ENCODE results near the gene TBC1D22A. TPM values are rescaled to one million over a fixed set of nuclear protein-coding genes. Genes with fewer than 3 reads are reported as not detected.
A peak's percentile ranks its signal among the peaks of the same experiment; 100 is the strongest.

The TBC1D22A gene
- total RNA-seq, 1 donor from 2014 or later = 18.9 TPM

GRCh38 chr22:47027766-47028165 is 265.3 kb downstream of the TBC1D22A start:
- no peak overlapping the region for H3K4me3 Mint-ChIP-seq (ENCODE audit: unreplicated experiment)
- no peak overlapping the region for H3K27ac Mint-ChIP-seq (ENCODE audit: unreplicated experiment)
- H3K9me3 Mint-ChIP-seq (ENCODE audit: low read depth) = no peaks in the 10 kb centered on the region
- H3K27me3 Mint-ChIP-seq (ENCODE audit: low read depth) = no peaks in the 10 kb centered on the region
- no peak for TF ChIP-seq CTCF (IDR thresholded peaks at IDR 0.05)
- no peak for DNase-seq (ENCODE audit: low spot score)
- peaks cover 7% of the 10 kb centered on the region for H3K4me1 Mint-ChIP-seq (ENCODE audit: low read depth)
- peaks cover 9% of the 10 kb centered on the region for H3K36me3 Mint-ChIP-seq (ENCODE audit: low read depth)

GRCh38 chr22:47029244-47030074 is 267.0 kb downstream of the TBC1D22A start:
- TF ChIP-seq CTCF (IDR thresholded peaks at IDR 0.05) = no peak
- H3K27ac Mint-ChIP-seq (ENCODE audit: unreplicated experiment) = no peak overlapping the region
- no peaks in the 10 kb centered on the region for H3K36me3 Mint-ChIP-seq (ENCODE audit: low read depth)
- H3K27me3 Mint-ChIP-seq (ENCODE audit: low read depth) = no peaks in the 10 kb centered on the region
- H3K4me1 Mint-ChIP-seq (ENCODE audit: low read depth) = peaks cover 7% of the 10 kb centered on the region
- no peaks in the 10 kb centered on the region for H3K9me3 Mint-ChIP-seq (ENCODE audit: low read depth)
- H3K4me3 Mint-ChIP-seq (ENCODE audit: unreplicated experiment) = no peak overlapping the region
- DNase-seq (ENCODE audit: low spot score) = no peak

GRCh38 chr22:47030143-47030661 is 267.8 kb downstream of the TBC1D22A start:
- H3K4me3 Mint-ChIP-seq (ENCODE audit: unreplicated experiment) = no peak overlapping the region
- peaks cover 11% of the 10 kb centered on the region for H3K4me1 Mint-ChIP-seq (ENCODE audit: low read depth)
- no peak for TF ChIP-seq CTCF (IDR thresholded peaks at IDR 0.05)
- no peak overlapping the region for H3K27ac Mint-ChIP-seq (ENCODE audit: unreplicated experiment)
- no peak for DNase-seq (ENCODE audit: low spot score)
- H3K27me3 Mint-ChIP-seq (ENCODE audit: low read depth) = no peaks in the 10 kb centered on the region
- H3K36me3 Mint-ChIP-seq (ENCODE audit: low read depth) = no peaks in the 10 kb centered on the region
- H3K9me3 Mint-ChIP-seq (ENCODE audit: low read depth) = no peaks in the 10 kb centered on the region

- DNase-seq (ENCODE audit: low spot score) = peak; percentile 72
These were observed 268.6 kb downstream of the TBC1D22A start for GRCh38 chr22:47030881-47031627.

More at GRCh38 chr22:47030881-47031627, 268.6 kb downstream of the TBC1D22A start:
- no peak overlapping the region for H3K27ac Mint-ChIP-seq (ENCODE audit: unreplicated experiment)
- peaks cover 12% of the 10 kb centered on the region for H3K4me1 Mint-ChIP-seq (ENCODE audit: low read depth)
- TF ChIP-seq CTCF (IDR thresholded peaks at IDR 0.05) = no peak
- H3K36me3 Mint-ChIP-seq (ENCODE audit: low read depth) = no peaks in the 10 kb centered on the region
- H3K4me3 Mint-ChIP-seq (ENCODE audit: unreplicated experiment) = no peak overlapping the region
- H3K9me3 Mint-ChIP-seq (ENCODE audit: low read depth) = no peaks in the 10 kb centered on the region
- no peaks in the 10 kb centered on the region for H3K27me3 Mint-ChIP-seq (ENCODE audit: low read depth)
